Measurements from ENCODE around the gene DNM1.
"Not testable (repeated sequence)": the region's sequence is repeated elsewhere in the genome, so short reads cannot be mapped to it uniquely, and the experiment has no call there.

DNM1 gene

GRCh38 chr9:128178806-128179431, 24.3 kb upstream of the DNM1 start:
- DNase-seq, result no peak

- DNase-seq, result no peak
Measured at GRCh38 chr9:128180001-128180400, 23.2 kb upstream of the DNM1 start.

GRCh38 chr9:128180447-128180846, 22.7 kb upstream of the DNM1 start:
- no peak for DNase-seq

GRCh38 chr9:128181480-128181879, 21.7 kb upstream of the DNM1 start:
- not testable (repeated sequence) for DNase-seq

GRCh38 chr9:128182893-128183588, 20.1 kb upstream of the DNM1 start:
- no peak for DNase-seq

GRCh38 chr9:128185979-128186965, 16.9 kb upstream of the DNM1 start:
- DNase-seq, result no peak

GRCh38 chr9:128187361-128187760, 15.8 kb upstream of the DNM1 start:
- no peak for DNase-seq

- DNase-seq, result no peak
Measured at GRCh38 chr9:128188209-128188608, 15.0 kb upstream of the DNM1 start.

GRCh38 chr9:128190013-128190412, 13.2 kb upstream of the DNM1 start:
- no peak for DNase-seq

- DNase-seq, result no peak
Measured at GRCh38 chr9:128190516-128191405, 12.4 kb upstream of the DNM1 start.

- DNase-seq, result peak; percentile 72
Measured at GRCh38 chr9:128191406-128192046, 11.7 kb upstream of the DNM1 start, which contains the start of gene CIZ1. Gene CIZ1, minus strand, starts transcription at chr9:128191572. Its CDS starts 715 bp downstream, at chr9:128190857.

GRCh38 chr9:128192601-128193371, 10.4 kb upstream of the DNM1 start:
- DNase-seq, result no peak

GRCh38 chr9:128193469-128194096, 9.6 kb upstream of the DNM1 start:
- DNase-seq, result no peak

- DNase-seq, result no peak
Measured at GRCh38 chr9:128201441-128202369, 1.5 kb upstream of the DNM1 start.

- no peak for DNase-seq
Measured at GRCh38 chr9:128202648-128203023, 543 bp upstream of the DNM1 start.

- DNase-seq, result no peak
Measured at GRCh38 chr9:128203707-128204551, 750 bp downstream of the DNM1 start.

GRCh38 chr9:128204858-128205257, 1.7 kb downstream of the DNM1 start:
- DNase-seq, result no peak

- no peak for DNase-seq
Measured at GRCh38 chr9:128205296-128205944, 2.2 kb downstream of the DNM1 start.

All from CD4-positive, alpha-beta T cell treated with Interferon gamma for 1 hour (primary cell).